Progenitor cell of endocrine pancreas (in vitro differentiated cells): ENCODE measurements around the gene APBB2. TPM values are rescaled to one million over a fixed set of nuclear protein-coding genes. Genes with fewer than 3 reads are reported as not detected.
A peak's percentile ranks its signal among the peaks of the same experiment; 100 is the strongest.
"Not testable (repeated sequence)": the region's sequence is repeated elsewhere in the genome, so short reads cannot be mapped to it uniquely, and the experiment has no call there.

Experiments
- DNase-seq: peaks from one replicate; pipeline ENCODE4 v3.0.0; 2021; ENCODE audit warnings: low spot score; ENCODE audit not compliant: unreplicated experiment
- H3K27ac Mint-ChIP-seq: 2 replicates; pipeline ENCODE4 v1.8.0; 2021; ENCODE audit warnings: mild to moderate bottlenecking, moderate library complexity, mixed read lengths
- H3K27me3 Mint-ChIP-seq: 2 replicates; pipeline ENCODE4 v1.8.0; 2021; ENCODE audit warnings: mixed read lengths
- H3K36me3 Mint-ChIP-seq: 2 replicates; pipeline ENCODE4 v1.8.0; 2022; ENCODE audit warnings: mixed read lengths; ENCODE audit not compliant: insufficient read depth
- H3K4me1 Mint-ChIP-seq: 2 replicates; pipeline ENCODE4 v1.8.0; 2021; ENCODE audit warnings: low read depth, mixed read lengths
- H3K4me3 Mint-ChIP-seq: 2 replicates; pipeline ENCODE4 v1.8.0; 2021; ENCODE audit warnings: low read depth, mild to moderate bottlenecking, moderate library complexity, mixed read lengths
- H3K9me3 Mint-ChIP-seq: 2 replicates; pipeline ENCODE4 v1.8.0; 2021; ENCODE audit warnings: low read depth, mixed read lengths
- CTCF ChIP-seq: fragments of 200-600 bp; sonication (generic); IDR thresholded peaks from one replicate; pipeline ENCODE4 v1.5.0; 2021; ENCODE audit warnings: antibody characterized with exemption, mild to moderate bottlenecking; ENCODE audit not compliant: unreplicated experiment
- total RNA-seq: library from RNA; stranded (reverse); gene quantifications from 2 replicates; pipeline ENCODE4 v1.2.1, GENCODE V29; 2021

The APBB2 gene
- total RNA-seq, 1 donor from 2014 or later: 61.7 TPM

DNA sequence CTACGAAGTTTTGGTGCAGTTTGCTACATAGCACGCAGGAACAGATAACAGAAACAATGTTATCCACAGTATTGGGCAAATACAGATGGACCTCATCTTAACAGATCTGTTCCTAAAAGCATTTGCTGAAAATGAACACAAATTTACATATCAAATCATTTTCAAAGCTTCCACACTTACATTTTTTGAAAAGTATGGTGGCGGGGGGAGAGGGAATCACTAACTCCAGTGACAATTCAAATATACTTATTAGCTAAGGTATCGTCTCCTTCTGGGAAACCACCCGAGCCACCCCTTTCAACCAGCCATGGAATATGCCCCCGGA lies 289.6 kb downstream of the APBB2 start:
- peaks cover 5% of the 10 kb centered on the region for H3K36me3 Mint-ChIP-seq
- no peak for DNase-seq
- H3K4me3 Mint-ChIP-seq: no peak overlapping the region
- no peak for TF ChIP-seq CTCF
- no peaks in the 10 kb centered on the region for H3K27me3 Mint-ChIP-seq
- H3K4me1 Mint-ChIP-seq: no peaks in the 10 kb centered on the region
- no peak overlapping the region for H3K27ac Mint-ChIP-seq
- H3K9me3 Mint-ChIP-seq: no peaks in the 10 kb centered on the region

DNA sequence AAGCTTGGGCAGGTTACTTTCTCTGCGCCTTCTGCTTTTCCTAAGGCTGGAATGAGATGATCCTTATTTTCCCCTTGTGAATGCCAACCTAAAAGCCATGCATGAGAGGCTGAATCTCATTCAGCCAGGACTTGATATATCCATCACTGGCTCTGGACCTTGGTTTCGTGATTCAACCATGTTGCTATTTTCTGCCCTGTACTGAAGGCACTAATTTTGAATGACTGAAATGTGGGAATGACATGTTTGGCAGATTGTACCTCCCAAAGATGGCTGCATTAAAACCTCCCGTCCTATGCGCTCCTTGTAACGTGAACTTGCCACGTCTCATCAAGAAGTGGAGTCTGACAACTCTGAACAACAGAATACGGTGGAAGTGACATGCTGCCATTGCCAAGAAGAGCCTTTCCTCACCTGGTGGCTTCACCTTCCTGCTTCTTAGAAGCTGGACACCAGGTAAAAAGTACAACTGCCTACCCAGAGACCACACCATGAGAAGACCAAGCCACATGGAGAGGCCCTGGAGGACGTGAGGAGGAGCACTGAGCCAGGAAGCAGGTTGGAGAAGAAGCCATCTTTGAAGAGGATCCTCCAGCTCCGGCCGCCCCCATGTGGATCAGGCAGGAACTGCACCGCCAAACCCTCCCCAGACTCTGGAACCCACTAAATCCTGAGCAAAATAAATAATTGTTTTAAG lies 290.1 kb downstream of the APBB2 start:
- Mint-ChIP-seq H3K4me3 (no peak overlapping the region), H3K36me3 (peaks cover 5% of the 10 kb centered on the region), H3K4me1 (no peaks in the 10 kb centered on the region), H3K27ac (no peak overlapping the region), H3K27me3 (no peaks in the 10 kb centered on the region), H3K9me3 (no peaks in the 10 kb centered on the region)
- peak; percentile 71 for TF ChIP-seq CTCF
- peak; percentile 36 for DNase-seq

DNA sequence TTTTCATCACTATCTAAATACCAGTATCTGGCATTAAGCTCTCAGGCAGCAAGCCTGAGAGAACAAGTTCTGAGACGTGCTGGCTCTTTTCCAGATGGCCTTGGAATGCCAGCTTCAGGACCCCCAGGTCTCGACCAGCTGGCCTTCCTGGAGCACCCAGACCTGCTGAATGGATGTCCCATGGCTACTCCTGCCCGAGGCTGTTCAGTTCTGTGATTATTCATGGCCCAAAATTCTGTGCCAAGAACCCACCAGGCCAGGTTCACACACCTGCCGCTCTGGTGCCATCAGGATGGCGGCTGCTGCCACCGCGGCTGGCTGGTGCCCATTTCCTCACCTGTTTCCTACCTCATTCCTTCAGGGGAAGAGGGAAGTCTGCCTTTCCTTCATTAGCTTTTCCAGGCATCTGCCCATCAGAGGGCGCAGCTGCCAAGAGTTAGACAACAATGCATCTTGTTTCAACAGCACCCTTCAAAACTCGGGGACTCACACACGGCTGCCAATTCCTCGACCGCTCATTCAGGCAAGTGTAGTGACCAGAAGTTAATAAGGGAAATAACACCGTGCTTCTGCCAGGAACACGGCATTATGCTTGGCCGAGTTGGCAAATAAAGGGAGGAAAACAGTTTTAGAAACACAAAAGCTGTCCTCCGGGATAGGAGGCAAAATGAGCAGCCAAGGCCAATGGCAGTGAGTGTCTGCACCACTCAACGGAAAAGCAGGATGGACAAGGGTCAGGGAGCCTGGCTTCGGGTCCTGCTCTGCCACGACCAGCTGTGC lies 290.8 kb downstream of the APBB2 start:
- Mint-ChIP-seq H3K4me3 (no peak overlapping the region), H3K27me3 (no peaks in the 10 kb centered on the region), H3K9me3 (no peaks in the 10 kb centered on the region), H3K36me3 (peaks cover 5% of the 10 kb centered on the region), H3K4me1 (no peaks in the 10 kb centered on the region), H3K27ac (no peak overlapping the region)
- no peak for DNase-seq
- TF ChIP-seq CTCF: no peak

DNA sequence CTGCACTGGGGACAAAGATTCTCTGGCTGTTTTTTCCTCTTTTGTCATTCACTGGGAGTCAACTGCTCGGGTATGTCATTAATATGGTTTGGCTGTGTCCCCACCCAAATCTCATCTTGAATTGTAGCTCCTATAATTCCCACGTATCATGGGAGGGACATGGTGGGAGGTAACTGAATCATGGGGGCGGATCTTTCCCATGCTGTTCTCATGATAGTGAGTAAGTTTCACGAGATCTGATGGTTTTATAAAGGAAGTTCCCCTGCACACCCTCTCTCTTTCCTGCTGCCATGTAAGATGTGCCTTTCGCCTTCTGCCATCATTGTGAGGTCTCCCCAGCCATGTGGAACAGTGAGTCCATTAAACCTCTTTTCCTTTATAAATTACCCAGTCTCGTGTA lies 294.4 kb downstream of the APBB2 start:
- H3K4me3 Mint-ChIP-seq, H3K27ac Mint-ChIP-seq, H3K36me3 Mint-ChIP-seq: not testable (repeated sequence)

DNA sequence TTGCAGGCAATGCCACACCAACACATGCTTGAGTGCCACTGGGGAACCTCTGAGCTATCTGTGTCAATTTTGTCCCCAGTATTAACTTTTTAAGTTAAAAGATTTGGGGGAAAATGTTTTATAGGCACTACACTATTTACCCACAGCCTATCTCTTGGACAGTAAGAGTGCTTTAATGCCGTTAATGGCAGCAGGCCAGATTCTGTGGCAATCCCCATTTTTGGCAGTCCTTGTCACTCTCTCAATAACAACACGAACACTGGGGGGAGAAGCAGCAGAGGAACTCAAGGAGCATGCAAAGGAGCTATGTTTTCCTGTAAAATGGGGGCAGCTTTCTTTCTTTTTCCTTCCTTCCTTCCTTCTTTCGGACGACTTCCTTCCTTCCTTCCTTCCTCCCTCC lies 296.0 kb downstream of the APBB2 start:
- H3K27ac Mint-ChIP-seq: no peak overlapping the region
- peaks cover 3% of the 10 kb centered on the region for H3K9me3 Mint-ChIP-seq
- H3K27me3 Mint-ChIP-seq: no peaks in the 10 kb centered on the region
- no peaks in the 10 kb centered on the region for H3K4me1 Mint-ChIP-seq
- no peak overlapping the region for H3K4me3 Mint-ChIP-seq
- TF ChIP-seq CTCF: no peak
- H3K36me3 Mint-ChIP-seq: peaks cover 10% of the 10 kb centered on the region
- no peak for DNase-seq

More for the DNA sequence above, 294.4 kb downstream of the APBB2 start:
- H3K4me1 Mint-ChIP-seq, H3K27me3 Mint-ChIP-seq, DNase-seq, H3K9me3 Mint-ChIP-seq: not testable (repeated sequence)

GRCh38 chr4:40916880-40917279 lies 297.5 kb downstream of the APBB2 start:
- Mint-ChIP-seq H3K4me1 (no peaks in the 10 kb centered on the region), H3K27me3 (no peaks in the 10 kb centered on the region), H3K4me3 (no peak overlapping the region), H3K27ac (no peak overlapping the region), H3K36me3 (peaks cover 10% of the 10 kb centered on the region), H3K9me3 (peaks cover 3% of the 10 kb centered on the region)
- TF ChIP-seq CTCF: peak; percentile 43
- no peak for DNase-seq
